HG03565 (cell line): ENCODE data around the gene CEP63.
"Not testable (repeated sequence)": the region's sequence is repeated elsewhere in the genome, so short reads cannot be mapped to it uniquely, and the experiment has no call there.

Experiments
- ATAC-seq: cut with Tn5 transposase; IDR thresholded peaks from one replicate; pipeline ENCODE4 v1.9.1; 2021; ENCODE audit warnings: mild to moderate bottlenecking, moderate library complexity; ENCODE audit not compliant: unreplicated experiment

CEP63 gene

DNA sequence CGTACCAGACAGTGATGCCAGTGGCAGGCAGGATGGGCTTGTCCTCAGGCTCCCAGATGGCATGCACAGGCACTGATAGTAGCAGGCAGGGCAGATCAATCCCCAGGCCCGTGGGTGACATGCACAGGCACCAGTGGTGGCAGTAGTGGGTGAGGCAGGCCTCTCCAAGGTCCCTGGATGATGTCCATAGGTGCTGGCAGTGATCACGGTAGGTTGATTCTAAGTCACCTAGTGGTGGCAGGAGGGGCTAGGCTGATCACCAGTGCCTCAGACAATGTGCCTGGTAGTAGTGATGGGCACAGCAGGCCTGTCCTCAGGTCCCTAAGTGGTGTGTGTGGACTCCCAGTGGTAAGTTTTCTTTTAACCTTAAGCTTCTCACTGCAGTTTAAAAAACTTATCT lies 19.6 kb downstream of the CEP63 start:
- ATAC-seq = no peak

DNA sequence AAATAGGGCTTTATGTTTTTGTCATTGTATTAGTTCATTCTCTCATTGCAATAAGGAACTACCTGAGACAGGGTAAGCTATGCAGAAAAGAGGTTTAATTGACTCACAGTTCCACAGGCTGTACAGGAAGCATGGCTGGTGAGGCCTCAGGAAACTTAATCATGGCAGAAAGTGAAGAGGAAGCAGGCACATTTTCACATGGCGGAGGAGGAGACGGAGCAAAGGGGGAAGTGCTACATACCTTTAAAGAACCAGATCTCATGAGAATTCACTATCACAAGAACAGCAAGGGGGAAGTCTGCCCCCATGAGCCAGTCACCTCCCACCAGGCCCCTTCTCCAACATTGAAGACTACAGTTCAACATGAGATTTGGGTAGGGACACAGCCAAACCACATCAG lies 25.6 kb downstream of the CEP63 start:
- no peak for ATAC-seq

DNA sequence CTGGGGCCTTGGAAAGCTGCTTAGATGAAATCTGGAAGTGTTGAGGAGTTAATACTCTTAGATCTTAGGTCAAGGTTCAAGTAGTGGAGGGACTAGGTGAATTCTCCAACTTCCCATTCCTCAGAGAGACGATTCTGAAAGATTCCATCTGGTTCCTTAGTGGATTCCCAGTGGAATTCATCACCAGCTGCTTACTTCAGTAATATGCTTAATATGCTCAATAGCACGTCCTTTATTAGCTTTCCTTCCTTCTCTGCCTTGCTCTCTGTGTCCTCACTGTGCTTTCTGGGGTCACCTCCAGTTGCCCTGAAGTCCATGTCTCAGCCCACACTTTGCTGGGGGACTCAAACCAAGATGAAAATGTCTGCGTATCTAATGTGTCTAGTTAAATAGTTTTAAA lies 31.0 kb downstream of the CEP63 start:
- ATAC-seq = no peak

DNA sequence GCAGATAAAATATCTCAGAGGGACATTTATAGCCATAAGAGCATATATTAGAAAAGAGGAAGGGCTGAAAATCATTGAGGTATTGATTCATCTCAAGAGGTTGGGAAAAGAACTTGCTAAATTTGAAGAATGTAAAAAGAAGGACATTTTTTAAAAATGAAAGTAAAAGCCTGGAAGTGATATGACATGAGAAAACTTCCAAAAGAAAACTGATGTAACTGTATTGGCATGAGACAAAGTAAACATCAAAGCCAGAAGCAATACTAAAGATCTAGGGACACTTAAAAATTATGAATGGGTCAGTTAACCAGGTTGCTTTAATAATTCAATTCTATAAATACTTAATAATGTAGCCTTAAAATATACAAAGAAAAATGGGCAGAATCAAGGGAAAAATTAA lies 31.9 kb downstream of the CEP63 start:
- ATAC-seq = no peak

DNA sequence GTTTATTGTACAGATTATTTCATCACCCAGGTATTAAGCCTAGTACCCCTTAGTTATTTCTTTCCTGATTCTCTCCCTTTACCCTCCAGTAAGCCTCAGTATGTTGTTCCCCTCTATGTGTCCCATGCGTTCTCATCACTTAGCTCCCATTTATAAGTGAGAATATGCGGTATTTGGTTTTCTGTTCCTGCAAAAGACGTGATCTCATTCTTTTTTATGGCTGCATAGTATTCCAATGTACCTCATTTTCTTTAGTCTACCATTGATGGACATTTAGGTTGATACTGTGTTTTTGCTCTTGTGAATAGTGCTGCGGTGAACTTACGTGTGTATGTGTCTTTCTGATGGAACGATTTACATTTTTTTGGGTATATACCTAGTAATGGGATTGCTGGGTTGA lies 36.7 kb downstream of the CEP63 start:
- ATAC-seq = no peak

DNA sequence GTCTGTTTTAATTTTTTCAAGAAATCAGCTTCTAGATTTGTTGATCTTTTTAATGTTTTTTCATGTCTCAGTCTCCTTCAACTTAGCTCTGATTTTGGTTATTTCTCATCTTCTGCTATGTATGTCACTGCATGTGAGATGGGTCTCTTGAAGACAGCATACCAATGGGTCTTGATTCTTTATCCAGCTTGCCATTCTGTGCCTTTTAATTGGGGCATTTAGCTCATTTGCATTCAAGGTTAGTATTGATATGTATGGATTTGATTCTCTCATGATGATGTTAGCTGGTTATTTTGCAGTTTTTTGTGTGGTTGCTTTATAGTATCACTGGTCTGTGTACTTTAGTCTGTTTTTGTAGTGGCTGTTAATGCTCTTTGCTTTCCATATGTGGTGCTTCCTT lies 39.4 kb downstream of the CEP63 start:
- ATAC-seq = no peak

DNA sequence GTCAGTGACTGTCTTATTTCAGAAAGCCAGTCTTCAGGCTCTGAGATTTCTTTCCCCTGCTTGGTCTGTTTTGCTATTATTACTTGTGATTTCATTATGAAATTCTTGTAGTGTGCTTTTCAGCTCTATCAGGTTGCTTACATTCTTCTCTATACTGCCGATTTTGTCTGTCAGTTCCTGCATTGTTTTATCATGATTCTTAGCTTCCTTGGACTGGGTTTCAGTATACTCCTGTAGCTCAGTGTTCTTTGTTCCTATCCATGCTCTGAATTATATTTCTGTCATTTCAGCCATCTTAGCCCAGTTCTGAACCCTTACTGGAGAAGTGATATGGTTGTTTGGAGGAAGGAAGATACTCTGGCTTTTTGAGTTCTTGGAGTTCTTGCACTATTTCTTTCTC lies 40.5 kb downstream of the CEP63 start:
- no peak for ATAC-seq

DNA sequence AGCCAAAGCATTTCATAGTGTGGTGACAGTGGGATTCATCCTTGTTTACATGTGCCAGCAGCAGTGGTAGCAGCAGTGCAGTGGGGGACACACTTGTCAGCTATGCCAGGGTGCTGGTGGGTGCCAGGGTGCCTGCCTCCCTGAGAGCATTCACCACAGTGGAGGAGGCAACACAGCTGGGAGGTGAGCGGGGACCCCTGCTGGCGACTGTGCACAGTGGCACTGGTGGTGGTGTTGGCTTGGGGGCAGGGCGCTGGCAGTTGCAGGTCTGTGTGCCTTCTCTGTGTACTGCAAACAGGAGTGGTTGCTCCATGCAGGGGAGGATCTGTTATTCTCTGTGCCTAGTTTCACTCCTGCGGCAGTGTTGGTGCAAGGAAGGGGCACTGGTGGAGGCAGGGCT lies 41.2 kb downstream of the CEP63 start:
- no peak for ATAC-seq

DNA sequence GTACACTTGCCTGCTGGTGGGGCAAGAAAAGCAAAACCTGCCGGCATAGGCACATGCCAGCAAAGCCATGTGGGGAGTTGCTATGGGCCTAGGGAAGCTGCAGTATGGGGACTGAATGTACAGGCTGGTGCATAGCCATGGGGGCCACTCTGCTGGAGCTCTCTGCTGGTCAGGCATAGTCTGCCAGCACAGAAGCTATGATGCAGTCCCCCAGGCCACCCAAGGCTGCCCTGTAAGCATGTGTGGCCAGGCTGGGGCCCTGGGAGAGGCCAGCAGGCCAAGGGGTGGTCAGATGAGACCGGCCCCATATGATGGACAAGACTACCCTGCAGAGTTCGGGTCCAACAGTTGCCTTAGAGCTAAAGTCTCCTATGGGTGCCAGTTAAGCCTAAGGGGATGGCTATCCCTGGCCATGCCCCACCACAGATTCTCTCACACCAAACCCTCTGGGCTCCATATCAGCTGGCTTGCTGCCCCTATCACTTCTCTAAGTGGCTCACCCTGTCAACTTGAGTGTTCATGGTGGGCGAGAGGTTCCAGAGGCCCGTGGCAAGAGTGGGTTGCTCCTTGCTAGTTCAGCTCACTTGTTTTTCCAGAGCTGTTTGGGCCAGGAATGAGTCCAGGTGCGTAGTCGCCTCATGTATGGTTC lies 41.8 kb downstream of the CEP63 start:
- ATAC-seq = no peak

DNA sequence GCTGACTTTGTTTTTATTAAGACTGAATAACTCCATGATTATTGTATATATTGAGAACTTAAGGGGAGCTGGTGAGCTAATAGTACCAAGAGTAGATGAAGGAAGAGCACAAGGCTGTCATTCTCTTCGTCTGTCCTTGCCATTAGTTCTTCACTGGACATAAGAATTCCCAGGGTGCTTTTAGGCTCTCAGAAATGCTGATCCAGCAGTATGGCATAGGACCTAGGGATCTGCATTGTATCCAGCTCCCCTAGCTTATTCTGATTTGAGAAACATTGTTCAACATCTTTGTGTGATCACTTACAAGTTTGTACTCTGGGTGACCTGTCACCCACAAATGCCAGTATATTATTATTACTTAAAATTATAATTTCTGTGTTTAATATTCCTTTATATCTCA lies 47.6 kb downstream of the CEP63 start:
- ATAC-seq = no peak

DNA sequence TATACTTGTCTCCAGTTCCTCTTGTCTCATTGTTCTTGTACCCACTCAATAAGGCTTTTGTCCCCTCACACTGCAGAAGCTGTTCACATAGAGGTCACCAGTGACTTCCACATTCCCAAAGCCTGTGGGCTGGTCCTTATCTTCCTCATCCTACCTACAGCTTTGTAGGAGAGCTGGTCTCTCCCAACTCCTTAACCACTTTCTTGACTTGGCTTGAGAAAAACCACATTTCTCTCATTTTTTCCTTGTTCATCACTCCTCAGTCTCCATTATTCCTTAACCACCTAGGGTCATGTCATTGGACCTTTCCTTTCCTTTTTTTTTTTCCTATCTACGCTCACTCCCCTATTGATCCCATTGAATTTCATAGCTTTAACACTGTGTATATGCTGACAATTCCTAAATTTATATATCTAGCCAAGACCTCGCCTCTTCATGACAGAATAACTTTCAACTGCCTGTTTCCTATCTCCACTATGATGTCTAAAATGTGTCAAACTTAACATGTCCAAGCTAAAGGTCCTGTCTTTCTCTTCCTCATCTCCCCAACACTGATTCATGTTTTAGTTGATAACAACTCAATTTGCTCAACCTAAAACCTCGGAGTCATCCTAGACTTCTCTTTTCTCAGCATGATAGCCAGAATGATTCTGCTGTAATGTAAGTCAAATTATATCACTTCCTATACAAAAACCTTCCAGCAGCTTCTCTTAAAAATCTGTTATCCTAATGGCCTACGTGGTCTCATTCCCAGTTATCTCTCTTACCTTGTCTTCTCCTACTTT lies 49.5 kb downstream of the CEP63 start:
- ATAC-seq = no peak

DNA sequence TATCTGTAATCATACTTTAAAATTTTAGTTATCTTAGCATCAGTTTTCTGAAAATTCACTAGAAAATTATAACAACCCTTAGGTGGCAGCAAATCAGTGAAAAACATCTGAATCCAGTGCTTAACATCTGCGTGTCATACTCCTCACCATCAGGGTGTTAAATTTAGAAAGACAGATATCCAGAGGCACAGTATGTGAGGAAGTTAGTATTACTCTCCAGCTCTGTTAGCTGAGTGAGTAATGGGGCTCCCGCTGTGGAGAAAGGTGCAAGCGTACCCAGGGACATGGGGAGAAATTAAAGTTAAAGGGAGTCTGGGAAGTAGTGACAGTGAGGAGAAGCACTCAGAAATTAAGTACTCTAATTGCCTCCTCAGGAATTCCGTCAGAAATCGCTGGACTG lies 50.9 kb downstream of the CEP63 start:
- ATAC-seq = no peak

DNA sequence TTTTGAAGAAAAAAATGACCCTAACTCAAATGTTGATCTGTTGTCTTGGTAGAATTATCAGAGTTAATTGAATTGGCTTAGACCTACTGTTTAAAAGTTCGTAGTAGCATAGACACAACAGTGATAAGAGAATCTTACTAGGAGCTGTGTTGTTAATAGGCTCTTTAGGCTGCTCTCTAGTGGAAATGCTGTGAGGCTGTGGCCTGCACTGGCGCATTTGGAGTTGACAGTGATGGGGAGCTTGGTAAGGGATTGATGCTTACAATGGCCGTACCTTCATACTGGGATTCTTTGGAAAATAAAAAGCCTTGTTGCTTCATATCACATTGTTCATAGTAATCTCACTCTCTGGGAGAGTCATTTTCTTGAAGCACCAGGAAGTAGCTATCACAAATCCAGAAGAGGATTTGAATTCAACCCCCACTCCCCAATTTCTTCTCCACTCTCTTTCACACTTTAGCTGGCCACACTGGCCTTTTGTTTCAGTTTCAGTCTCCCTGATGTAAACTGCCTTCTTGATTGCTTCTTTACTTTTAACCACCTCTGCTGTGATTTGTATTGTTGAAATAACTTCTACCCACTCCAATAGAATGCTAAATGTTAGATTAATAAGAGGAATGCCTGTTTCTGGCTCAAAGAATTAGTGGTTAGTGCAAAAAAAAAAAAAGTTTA lies 56.6 kb downstream of the CEP63 start:
- no peak for ATAC-seq

DNA sequence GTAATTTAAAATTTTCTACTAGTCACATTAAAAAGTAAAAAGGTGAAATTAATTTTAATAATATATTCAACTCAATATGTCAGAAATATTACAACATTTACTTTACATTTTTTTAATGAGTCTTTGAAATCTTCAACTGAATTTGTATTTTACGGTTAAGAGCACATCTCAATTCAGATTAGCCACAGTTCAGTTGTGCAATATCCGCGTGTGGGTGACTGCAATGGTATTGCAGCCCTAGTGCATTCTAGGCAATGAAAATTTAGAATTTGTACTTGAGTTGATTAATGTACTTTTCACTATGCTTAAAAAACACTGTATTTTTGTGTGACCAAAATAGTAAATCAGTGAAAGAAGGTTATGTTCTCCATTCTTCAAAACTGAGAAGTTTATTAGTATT lies 57.3 kb downstream of the CEP63 start:
- ATAC-seq = no peak

DNA sequence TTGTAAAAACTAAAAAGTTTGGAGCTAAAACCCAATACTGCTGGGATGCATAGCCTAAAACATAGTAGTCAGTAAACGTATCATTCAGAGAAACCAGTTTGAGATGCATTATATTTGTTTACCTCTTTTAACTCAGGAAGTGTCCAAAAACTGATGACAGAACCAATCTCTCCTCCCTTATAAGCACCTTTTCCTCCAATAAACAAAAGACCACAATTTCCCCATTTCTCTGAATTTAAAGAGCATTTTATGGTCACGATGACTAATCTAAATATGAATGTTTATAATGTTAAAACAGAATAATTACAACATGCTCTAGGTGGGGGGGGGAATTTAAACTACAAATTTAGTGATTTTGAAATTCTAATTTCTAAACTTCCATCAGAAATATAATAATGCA lies 58.5 kb downstream of the CEP63 start:
- no peak for ATAC-seq

DNA sequence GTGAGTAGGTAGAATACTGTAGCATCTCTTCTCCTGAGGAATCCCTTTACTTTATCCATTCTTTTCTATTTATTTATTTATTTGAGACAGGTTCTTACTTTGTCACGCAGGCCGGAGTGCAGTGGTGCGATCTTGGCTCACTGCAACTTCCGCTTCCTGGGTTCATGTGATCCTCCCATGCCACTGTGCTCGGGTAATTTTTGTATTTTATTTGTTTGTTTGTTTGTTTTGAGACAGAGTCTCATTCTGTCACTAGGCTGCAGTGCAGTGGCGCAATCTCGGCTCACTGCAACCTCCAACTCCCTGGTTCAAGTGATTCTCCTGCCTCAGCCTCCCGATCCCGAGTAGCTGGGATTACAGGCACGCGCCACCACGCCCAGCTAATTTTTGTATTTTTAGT lies 58.9 kb downstream of the CEP63 start:
- ATAC-seq = not testable (repeated sequence)

DNA sequence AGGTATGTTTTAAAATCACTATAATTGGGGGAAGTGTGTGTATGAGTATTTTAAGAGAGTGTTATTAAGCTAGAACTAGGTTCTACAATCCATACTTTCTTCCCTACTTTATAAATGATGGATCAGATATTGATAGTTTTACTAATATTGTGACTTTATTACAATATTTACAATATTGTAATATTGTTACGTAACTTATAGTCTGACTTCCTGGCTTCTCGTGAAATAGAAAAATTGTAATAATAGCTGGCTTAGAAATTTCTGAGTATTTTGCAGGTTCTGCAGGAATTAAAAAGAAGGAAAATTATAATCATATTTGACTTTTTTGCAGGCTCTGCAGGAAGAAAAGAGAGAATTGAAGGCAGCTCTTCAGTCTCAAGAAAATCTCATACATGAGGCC lies 60.0 kb downstream of the CEP63 start:
- no peak for ATAC-seq

DNA sequence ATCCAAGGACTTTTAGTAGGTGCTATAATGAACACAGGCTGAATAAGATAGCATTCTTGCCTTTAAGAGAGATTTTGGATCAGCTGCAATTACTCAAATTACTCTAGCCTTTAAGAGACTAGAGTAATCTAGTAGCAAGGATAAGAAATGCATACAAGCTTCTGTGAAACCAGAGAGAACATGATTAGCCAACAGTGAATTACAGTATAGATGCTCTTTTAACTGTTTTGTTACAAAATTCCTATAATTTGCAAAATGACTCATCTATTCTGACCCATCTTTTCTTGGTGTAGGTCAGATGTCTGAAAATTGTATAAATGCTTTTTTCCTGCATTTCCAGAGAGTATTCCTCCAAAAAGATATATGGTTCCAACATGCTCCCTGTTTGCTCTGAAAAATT lies 66.9 kb downstream of the CEP63 start:
- ATAC-seq = no peak

DNA sequence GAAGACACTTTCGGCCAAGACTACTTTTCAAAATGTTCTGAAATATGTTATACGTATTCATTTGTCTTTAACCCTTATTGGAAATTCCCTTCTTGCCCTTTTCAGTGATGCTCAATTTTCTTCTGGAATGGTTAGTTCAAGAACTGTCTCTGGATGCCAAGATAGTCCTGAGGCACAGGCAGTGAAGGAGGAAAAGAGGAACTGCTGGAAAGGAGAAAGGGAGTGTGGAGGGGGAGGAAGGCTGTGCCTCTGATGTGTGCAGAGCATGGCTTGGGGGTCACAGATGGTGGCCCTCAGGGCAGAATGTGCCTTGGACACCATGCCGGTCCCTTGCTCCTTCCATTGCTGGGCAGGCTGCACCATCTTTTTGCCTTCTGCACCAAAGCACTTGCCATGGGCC lies 73.7 kb downstream of the CEP63 start:
- no peak for ATAC-seq

DNA sequence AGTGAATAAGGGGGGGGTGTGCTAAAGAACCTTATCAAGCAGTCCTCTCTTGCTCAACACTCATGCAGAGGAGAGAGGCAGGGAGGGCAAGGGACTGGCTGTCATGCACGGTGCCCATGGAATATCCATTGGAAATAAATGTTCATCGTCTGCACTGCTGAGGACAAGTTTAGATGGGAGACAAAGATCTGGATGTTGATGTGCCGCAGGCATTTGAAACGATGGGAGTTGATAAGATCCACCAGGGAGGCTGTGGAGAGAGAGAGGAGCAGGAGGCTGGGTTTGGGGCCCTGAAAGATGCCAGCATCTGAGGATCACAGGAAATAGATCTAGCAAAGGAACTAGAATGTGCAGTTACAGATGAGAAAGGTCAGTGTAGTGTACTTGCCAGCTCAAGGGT lies 76.2 kb downstream of the CEP63 start:
- ATAC-seq = no peak

DNA sequence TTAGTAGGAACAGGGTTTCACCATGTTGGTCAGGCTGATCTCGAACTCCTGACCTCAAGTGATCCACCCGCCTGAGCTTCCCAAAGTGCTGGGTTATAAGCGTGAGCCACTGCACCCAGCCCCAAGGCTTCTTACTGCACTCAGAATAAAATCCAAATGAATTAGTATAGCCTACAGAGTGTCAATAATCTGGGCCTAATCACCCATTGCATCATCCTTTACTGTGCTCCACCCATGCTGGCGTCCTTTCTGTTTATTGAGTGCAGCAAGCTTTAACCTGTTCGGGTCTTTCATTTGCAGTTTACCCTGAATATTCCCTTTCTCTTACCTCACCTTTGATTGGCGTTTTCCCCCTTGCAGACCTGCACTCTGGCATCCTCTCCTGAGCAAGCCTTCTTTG lies 77.7 kb downstream of the CEP63 start:
- no peak for ATAC-seq

DNA sequence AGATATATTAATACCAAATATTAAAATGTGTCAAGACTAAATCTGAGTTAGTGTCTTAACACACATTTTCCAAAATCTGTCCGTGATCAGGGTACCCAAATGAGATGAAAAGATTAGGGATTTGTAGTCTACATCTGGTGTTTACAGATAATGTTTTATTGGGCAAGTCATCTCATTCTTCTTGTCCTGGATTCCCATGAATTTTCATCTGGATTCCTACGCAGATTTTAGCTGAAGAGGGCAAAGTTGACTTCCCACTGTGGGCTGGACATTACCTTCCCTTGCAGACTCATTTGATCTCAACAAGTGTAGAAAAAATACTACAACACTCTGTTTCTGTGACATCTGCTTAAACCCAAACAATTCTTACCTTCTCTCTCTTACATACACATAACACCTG lies 79.1 kb downstream of the CEP63 start:
- no peak for ATAC-seq
